CD4-positive, alpha-beta memory T cell (primary cell): Measurements from ENCODE around the gene STARD10. TPM values are rescaled to one million over a fixed set of nuclear protein-coding genes. Genes with fewer than 3 reads are reported as not detected.

Experiments
- CTCF ChIA-PET: fragments of 350-600 bp; sonication (Branson Sonifier 250); formaldehyde crosslinking; loops from one replicate; lab custom pipeline; 2021; ENCODE audit warnings: inconsistent platforms; ENCODE audit not compliant: partially characterized antibody; lab: Charles Lee
- POLR2A ChIA-PET: fragments of 350-600 bp; sonication (Branson Sonifier 250); formaldehyde crosslinking; loops from one replicate; lab custom pipeline; 2021; ENCODE audit not compliant: partially characterized antibody; lab: Charles Lee
- DNase-seq, 5 donors: peaks; one replicate each; pipeline versions ENCODE4 v3.0.0 to v3.0.0-alpha.2; 2020 to 2022; ENCODE audit warnings: mixed read lengths in 1 of 5
- H3K27ac ChIP-seq: one replicate; pipeline ENCODE4 v1.7.0; 2013; ENCODE audit warnings: low read depth, low read length
- H3K27me3 ChIP-seq: 2 replicates; pipeline ENCODE4 v1.7.0; 2013; ENCODE audit warnings: mild to moderate bottlenecking, low read length, moderate library complexity; ENCODE audit not compliant: insufficient read depth
- H3K36me3 ChIP-seq: 2 replicates; pipeline ENCODE4 v1.7.0; 2013; ENCODE audit warnings: mild to moderate bottlenecking, low read length, moderate library complexity; ENCODE audit not compliant: insufficient read depth
- H3K4me1 ChIP-seq: 2 replicates; pipeline ENCODE4 v1.7.0; 2013; ENCODE audit warnings: mild to moderate bottlenecking, low read length, moderate library complexity; ENCODE audit not compliant: insufficient read depth
- H3K4me3 ChIP-seq, 2 donors: one replicate each; pipeline ENCODE4 v1.7.0; 2013; ENCODE audit warnings: low read length in 2 of 2, mild to moderate bottlenecking in 1 of 2
- H3K9me3 ChIP-seq, 2 donors: one replicate each; pipeline ENCODE4 v1.7.0; 2013; ENCODE audit warnings: low read length in 2 of 2, control low read depth in 1 of 2; ENCODE audit not compliant: control insufficient read depth in 1 of 2
- H3K27ac Mint-ChIP-seq, 7 donors: one replicate each; pipeline ENCODE4 v1.8.0; 2020 to 2021; ENCODE audit warnings: mixed read lengths in 7 of 7, mild to moderate bottlenecking in 6 of 7, inconsistent platforms in 3 of 7, moderate library complexity in 3 of 7
- H3K27me3 Mint-ChIP-seq, 2 donors: one replicate each; pipeline ENCODE4 v1.8.0; 2020 to 2021; ENCODE audit warnings: mixed read lengths in 2 of 2
- H3K36me3 Mint-ChIP-seq, 2 donors: one replicate each; pipeline ENCODE4 v1.8.0; 2020 to 2021; ENCODE audit warnings: mixed read lengths in 2 of 2, inconsistent platforms in 1 of 2, mild to moderate bottlenecking in 1 of 2
- H3K4me1 Mint-ChIP-seq, 4 donors: one replicate each; pipeline ENCODE4 v1.8.0; 2020 to 2021; ENCODE audit warnings: mixed read lengths in 4 of 4, mild to moderate bottlenecking in 1 of 4
- H3K4me3 Mint-ChIP-seq, 8 donors: one replicate each; pipeline ENCODE4 v1.8.0; 2020 to 2021; ENCODE audit warnings: mixed read lengths in 8 of 8, mild to moderate bottlenecking in 7 of 8, moderate library complexity in 6 of 8, inconsistent platforms in 3 of 8
- H3K9me3 Mint-ChIP-seq, 8 donors: one replicate each; pipeline ENCODE4 v1.8.0; 2020 to 2021; ENCODE audit warnings: mixed read lengths in 8 of 8, mild to moderate bottlenecking in 5 of 8, inconsistent platforms in 3 of 8, moderate library complexity in 1 of 8
- intact Hi-C: fragments of 100-400 bp; cut with micrococcal nuclease; formaldehyde crosslinking; loops from one replicate; pipeline ENCODE4 v1.15.1; 2023
- polyA plus RNA-seq, 2 donors: library from polyadenylated mRNA; unstranded; fragments of 300-500 nt; fragmentation: Illumina TruSeq; gene quantifications; one replicate each; pipeline ENCODE4 v1.2.3, GENCODE V29; 2021
- total RNA-seq, 2 experiments: library from RNA; stranded (reverse); gene quantifications; one replicate each; pipeline ENCODE4 v1.2.3, GENCODE V29; 2021

Gene STARD10
- total and polyA plus RNA-seq, 4 experiments from 2014 or later, result 23.0 to 27.0 (median 24.2) TPM

- Mint-ChIP-seq H3K27me3 (peaks cover 0 to 1% of the 10 kb centered on the region in 2 donors), H3K27ac (peak overlapping the region; percentile 72 to 96 (median 95)), H3K4me3 (peak overlapping the region in 7 of 8 donors; percentile 10 to 81 (median 39)), H3K4me1 (peaks cover 25 to 62% (median 45%) of the 10 kb centered on the region in 4 donors), H3K9me3 (peaks cover 0 to 7% (median 0%) of the 10 kb centered on the region in 8 donors), H3K36me3 (peaks cover 3 to 35% of the 10 kb centered on the region in 2 donors)
- CTCF ChIA-PET, result interaction anchor here (0.5 to 9.4 kb wide), 38 partner anchors 9 to 564 kb away, joined by 3 to 194 read pairs (median 4); partner anchors contain the start of genes ARAP1, ATG16L2 and STARD10
- intact Hi-C loops, result loop anchor here (1.0 to 10.0 kb wide), 7 partner anchors 38 to 1152 kb away; partner anchors contain the start of genes ATG16L2, COA4, FCHSD2 and PAAF1
- Histone ChIP-seq H3K4me3 (no peak overlapping the region), H3K27ac (peak overlapping the region; percentile 34), H3K27me3 (no peaks in the 10 kb centered on the region), H3K9me3 (no peaks in the 10 kb centered on the region), H3K4me1 (peaks cover 33% of the 10 kb centered on the region), H3K36me3 (peaks cover 5% of the 10 kb centered on the region)
- POLR2A ChIA-PET, result interaction anchor here (0.6 to 2.5 kb wide), 20 partner anchors 9 to 518 kb away, joined by 3 to 45 read pairs (median 4); partner anchors contain the start of genes ARAP1, ATG16L2 and STARD10
- peak; percentile 81 to 84 (median 82) for DNase-seq
Observed at GRCh38 chr11:72724851-72725723, 68.8 kb downstream of the STARD10 start.

- DNase-seq, result no peak
- Histone ChIP-seq H3K36me3 (peaks cover 8% of the 10 kb centered on the region), H3K4me1 (peaks cover 43% of the 10 kb centered on the region), H3K9me3 (no peaks in the 10 kb centered on the region), H3K27me3 (no peaks in the 10 kb centered on the region), H3K4me3 (no peak overlapping the region), H3K27ac (no peak overlapping the region)
- CTCF ChIA-PET, result interaction anchor here (1.2 to 9.4 kb wide), 11 partner anchors 8 to 565 kb away, joined by 3 to 194 read pairs (median 8); partner anchors contain the start of gene STARD10
- intact Hi-C loops, result loop anchor here (5.0 to 10.0 kb wide), 2 partner anchors 37 to 421 kb away; partner anchors contain the start of gene FCHSD2
- H3K4me3 Mint-ChIP-seq, result peak overlapping the region in 3 of 8 donors; percentile 17 to 41 (median 22)
- peaks cover 0 to 7% (median 0%) of the 10 kb centered on the region in 8 donors for H3K9me3 Mint-ChIP-seq
- H3K27me3 Mint-ChIP-seq, result peaks cover 0 to 1% of the 10 kb centered on the region in 2 donors
- peaks cover 3 to 34% of the 10 kb centered on the region in 2 donors for H3K36me3 Mint-ChIP-seq
- POLR2A ChIA-PET, result interaction anchor here (1.8 to 3.6 kb wide), 5 partner anchors 70 to 418 kb away, joined by 19 to 46 read pairs (median 44); partner anchors contain the start of genes ATG16L2, FCHSD2 and STARD10
- peak overlapping the region; percentile 37 to 96 (median 84) for H3K27ac Mint-ChIP-seq
- peaks cover 34 to 72% (median 51%) of the 10 kb centered on the region in 4 donors for H3K4me1 Mint-ChIP-seq
Observed at GRCh38 chr11:72724021-72724551, 69.8 kb downstream of the STARD10 start.

DNA sequence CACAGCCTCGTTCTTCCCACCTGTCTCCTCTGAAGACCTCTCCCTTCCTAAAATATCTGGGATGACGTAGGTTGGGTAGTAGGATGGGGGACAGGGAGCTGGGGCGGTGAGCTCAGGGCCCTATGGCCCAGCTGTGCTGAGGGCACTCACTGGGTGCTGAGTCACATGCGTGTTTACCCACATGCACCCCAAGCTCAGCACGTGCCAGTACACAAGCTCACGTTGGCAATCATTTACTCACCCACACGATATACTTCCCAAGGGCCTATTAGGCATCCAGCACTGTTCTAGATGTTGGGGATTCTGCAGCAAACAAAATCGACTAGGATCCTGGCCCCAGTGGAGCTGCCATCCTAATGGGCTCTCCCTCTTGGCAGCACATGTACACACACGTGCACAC lies 70.3 kb downstream of the STARD10 start:
- peaks cover 14% of the 10 kb centered on the region for H3K36me3 ChIP-seq
- peaks cover 0 to 1% of the 10 kb centered on the region in 2 donors for H3K27me3 Mint-ChIP-seq
- peaks cover 3 to 40% of the 10 kb centered on the region in 2 donors for H3K36me3 Mint-ChIP-seq
- peaks cover 40 to 78% (median 56%) of the 10 kb centered on the region in 4 donors for H3K4me1 Mint-ChIP-seq
- H3K4me1 ChIP-seq, result peaks cover 49% of the 10 kb centered on the region
- CTCF ChIA-PET, result interaction anchor here (1.2 to 9.4 kb wide), 8 partner anchors 8 to 455 kb away, joined by 3 to 194 read pairs (median 8); partner anchors contain the start of gene STARD10
- intact Hi-C loops, result loop anchor here (5.0 to 10.0 kb wide), 2 partner anchors 36 to 421 kb away; partner anchors contain the start of gene FCHSD2
- peak overlapping the region in 3 of 8 donors; percentile 17 to 27 (median 25) for H3K4me3 Mint-ChIP-seq
- no peak for DNase-seq
- peaks cover 0 to 7% (median 0%) of the 10 kb centered on the region in 8 donors for H3K9me3 Mint-ChIP-seq
- H3K9me3 ChIP-seq, result no peaks in the 10 kb centered on the region
- H3K27ac Mint-ChIP-seq, result peak overlapping the region in 6 of 7 donors; percentile 81 to 95 (median 85)
- H3K27me3 ChIP-seq, result no peaks in the 10 kb centered on the region
- POLR2A ChIA-PET, result interaction anchor here (1.8 to 3.6 kb wide), 5 partner anchors 11 to 454 kb away, joined by 5 to 46 read pairs (median 19); partner anchors contain the start of genes ATG16L2, FCHSD2 and STARD10
- no peak overlapping the region for H3K27ac ChIP-seq
- H3K4me3 ChIP-seq, result no peak overlapping the region

GRCh38 chr11:72722050-72722748 lies 71.6 kb downstream of the STARD10 start:
- ChIA-PET CTCF (interaction anchor here (0.6 to 9.4 kb wide), 8 partner anchors 10 to 601 kb away, joined by 3 to 194 read pairs (median 8); partner anchors contain the start of gene STARD10), POLR2A (interaction anchor here (0.6 to 3.6 kb wide), 19 partner anchors 10 to 725 kb away, joined by 3 to 46 read pairs (median 6); partner anchors contain the start of genes ATG16L2, FCHSD2 and STARD10)
- Mint-ChIP-seq H3K9me3 (peaks cover 0 to 7% (median 0%) of the 10 kb centered on the region in 8 donors), H3K36me3 (peaks cover 3 to 38% of the 10 kb centered on the region in 2 donors), H3K27me3 (peaks cover 0 to 1% of the 10 kb centered on the region in 2 donors), H3K27ac (peak overlapping the region; percentile 93 to 98 (median 96)), H3K4me1 (peaks cover 46 to 78% (median 60%) of the 10 kb centered on the region in 4 donors), H3K4me3 (peak overlapping the region; percentile 93 to 99 (median 96))
- Histone ChIP-seq H3K27me3 (no peaks in the 10 kb centered on the region), H3K4me1 (peaks cover 54% of the 10 kb centered on the region), H3K4me3 (peak overlapping the region; percentile 82 to 98), H3K27ac (peak overlapping the region; percentile 80), H3K9me3 (no peaks in the 10 kb centered on the region), H3K36me3 (peaks cover 21% of the 10 kb centered on the region)
- intact Hi-C loops, result loop anchor here (1.0 to 10.0 kb wide), 4 partner anchors 30 to 423 kb away; partner anchors contain the start of genes ARAP1 and FCHSD2
- peak; percentile 88 to 93 (median 91) for DNase-seq

GRCh38 chr11:72721689-72722049 lies 72.2 kb downstream of the STARD10 start:
- POLR2A ChIA-PET, result interaction anchor here (1.0 to 3.6 kb wide), 15 partner anchors 13 to 456 kb away, joined by 3 to 46 read pairs (median 6); partner anchors contain the start of genes ATG16L2, FCHSD2 and STARD10
- H3K27ac ChIP-seq, result peak overlapping the region; percentile 80
- H3K27me3 Mint-ChIP-seq, result peaks cover 0 to 1% of the 10 kb centered on the region in 2 donors

More at GRCh38 chr11:72721689-72722049, 72.2 kb downstream of the STARD10 start:
- Histone ChIP-seq H3K27me3 (no peaks in the 10 kb centered on the region), H3K9me3 (no peaks in the 10 kb centered on the region), H3K36me3 (peaks cover 23% of the 10 kb centered on the region), H3K4me3 (peak overlapping the region; percentile 82 to 98), H3K4me1 (peaks cover 56% of the 10 kb centered on the region)
- Mint-ChIP-seq H3K36me3 (peaks cover 3 to 40% of the 10 kb centered on the region in 2 donors), H3K9me3 (peaks cover 0 to 7% (median 0%) of the 10 kb centered on the region in 8 donors), H3K27ac (peak overlapping the region; percentile 93 to 98 (median 96)), H3K4me1 (peaks cover 46 to 82% (median 61%) of the 10 kb centered on the region in 4 donors), H3K4me3 (peak overlapping the region; percentile 93 to 99 (median 96))
- CTCF ChIA-PET, result interaction anchor here (1.0 to 9.4 kb wide), 6 partner anchors 10 to 457 kb away, joined by 3 to 194 read pairs (median 8); partner anchors contain the start of gene STARD10
- peak in 2 of 5 donors; percentile 50 to 69 for DNase-seq
- intact Hi-C loops, result loop anchor here (1.0 to 10.0 kb wide), 4 partner anchors 31 to 423 kb away; partner anchors contain the start of genes ARAP1 and FCHSD2
